GM21423 (cell line): ENCODE data around the gene PDSS2.
"Not testable (repeated sequence)": the region's sequence is repeated elsewhere in the genome, so short reads cannot be mapped to it uniquely, and the experiment has no call there.

ENCODE experiments used
- ATAC-seq: cut with Tn5 transposase; IDR thresholded peaks from one replicate; pipeline ENCODE4 v1.9.1; 2021; ENCODE audit warnings: mild to moderate bottlenecking, moderate library complexity; ENCODE audit not compliant: unreplicated experiment

The PDSS2 gene

GRCh38 chr6:107475826-107476225 lies 16.5 kb upstream of the PDSS2 start:
- ATAC-seq, result not testable (repeated sequence)

- ATAC-seq, result not testable (repeated sequence)
Observed at GRCh38 chr6:107475360-107475759, 16.0 kb upstream of the PDSS2 start.

GRCh38 chr6:107473660-107474059 lies 14.3 kb upstream of the PDSS2 start:
- ATAC-seq, result no peak

- ATAC-seq, result no peak
Observed at GRCh38 chr6:107470364-107470763, 11.0 kb upstream of the PDSS2 start.

GRCh38 chr6:107466062-107466461 lies 6.7 kb upstream of the PDSS2 start:
- no peak for ATAC-seq

- no peak for ATAC-seq
Observed at GRCh38 chr6:107460083-107460631, 793 bp upstream of the PDSS2 start.

GRCh38 chr6:107458672-107459282 lies 587 bp downstream of the PDSS2 start:
- ATAC-seq, result peak; percentile 10

- no peak for ATAC-seq
Observed at GRCh38 chr6:107448776-107449175, 10.6 kb downstream of the PDSS2 start.

- no peak for ATAC-seq
Observed at GRCh38 chr6:107447663-107448216, 11.6 kb downstream of the PDSS2 start.

GRCh38 chr6:107444277-107444676 lies 15.1 kb downstream of the PDSS2 start:
- no peak for ATAC-seq

GRCh38 chr6:107443608-107444267 lies 15.6 kb downstream of the PDSS2 start:
- no peak for ATAC-seq

- ATAC-seq, result no peak
Observed at GRCh38 chr6:107442938-107443607, 16.3 kb downstream of the PDSS2 start.

- ATAC-seq, result no peak
Observed at GRCh38 chr6:107441682-107442081, 17.7 kb downstream of the PDSS2 start.

GRCh38 chr6:107440936-107441335 lies 18.4 kb downstream of the PDSS2 start:
- ATAC-seq, result no peak

- no peak for ATAC-seq
Observed at GRCh38 chr6:107439406-107439805, 20.0 kb downstream of the PDSS2 start.

- no peak for ATAC-seq
Observed at GRCh38 chr6:107437691-107438090, 21.7 kb downstream of the PDSS2 start.

GRCh38 chr6:107436881-107437280 lies 22.5 kb downstream of the PDSS2 start:
- no peak for ATAC-seq

GRCh38 chr6:107435798-107436197 lies 23.6 kb downstream of the PDSS2 start:
- ATAC-seq, result no peak

- ATAC-seq, result no peak
Observed at GRCh38 chr6:107434812-107435211, 24.6 kb downstream of the PDSS2 start.

GRCh38 chr6:107425951-107426350 lies 33.4 kb downstream of the PDSS2 start:
- ATAC-seq, result not testable (repeated sequence)

GRCh38 chr6:107423474-107423990 lies 35.8 kb downstream of the PDSS2 start:
- ATAC-seq, result no peak
